OCI-LY1 (cell line): ENCODE results near the gene COL20A1.

Source experiments
- CTCF ChIP-seq: fragments of 200-600 bp; sonication (generic), shearing (Covaris generic); IDR thresholded peaks from 2 replicates; pipeline ENCODE4 v1.5.1; 2017; ENCODE audit warnings: mild to moderate bottlenecking, antibody characterized with exemption, low read length, moderate library complexity, mixed read lengths
- EZH2 ChIP-seq: fragments of 200-600 bp; sonication (generic), shearing (Covaris generic); IDR thresholded peaks from 2 replicates; pipeline ENCODE4 v1.8.0; 2017; ENCODE audit warnings: borderline replicate concordance, mixed run types, mild to moderate bottlenecking, antibody characterized with exemption, low read length, moderate library complexity, mixed read lengths

- TF ChIP-seq CTCF (no peak), EZH2 (no peak)
These were observed 2.8 kb upstream of the COL20A1 start for GRCh38 chr20:63290136-63290676.
